Osteoblast (primary cell): ENCODE results near the gene LIN7B. TPM values are rescaled to one million over a fixed set of nuclear protein-coding genes. Genes with fewer than 3 reads are reported as not detected.

ENCODE experiments used
- DNase-seq: peaks from one replicate; pipeline ENCODE4 v3.0.0; 2011; ENCODE audit warnings: low spot score, mixed read lengths; ENCODE audit not compliant: insufficient read length; ENCODE audit errors: missing footprints
- H2AFZ ChIP-seq: 2 replicates; pipeline ENCODE4 v1.6.0; 2011; ENCODE audit warnings: mild to moderate bottlenecking, low read length
- H3K27ac ChIP-seq: 2 replicates; pipeline ENCODE4 v1.5.1; 2011; ENCODE audit warnings: mild to moderate bottlenecking, low read depth, low read length, moderate library complexity
- H3K27me3 ChIP-seq: 2 replicates; pipeline ENCODE4 v1.6.0; 2012; ENCODE audit warnings: mild to moderate bottlenecking, control low read depth, inconsistent platforms, low read length, moderate library complexity; ENCODE audit not compliant: insufficient read depth
- H3K36me3 ChIP-seq: 2 replicates; pipeline ENCODE4 v1.5.1; 2011; ENCODE audit warnings: mild to moderate bottlenecking, low read length, control low read depth, moderate library complexity; ENCODE audit not compliant: insufficient read depth
- H3K4me1 ChIP-seq: 2 replicates; pipeline ENCODE4 v1.5.1; 2011; ENCODE audit warnings: mild to moderate bottlenecking, low read length, control low read depth, moderate library complexity; ENCODE audit not compliant: insufficient read depth
- H3K4me2 ChIP-seq: 2 replicates; pipeline ENCODE4 v1.6.0; 2011; ENCODE audit warnings: mild to moderate bottlenecking, low read length; ENCODE audit not compliant: insufficient read depth
- H3K4me3 ChIP-seq: fragments of 200-600 bp; sonication (generic); 3 replicates; pipeline ENCODE4 v1.5.1; 2012; ENCODE audit warnings: mild to moderate bottlenecking, low read length, inconsistent platforms; ENCODE audit not compliant: insufficient read depth
- H3K79me2 ChIP-seq: 2 replicates; pipeline ENCODE4 v1.6.0; 2012; ENCODE audit warnings: mild to moderate bottlenecking, low read length, control low read depth, inconsistent platforms; ENCODE audit not compliant: insufficient read depth
- H3K9me3 ChIP-seq: 2 replicates; pipeline ENCODE4 v1.5.1; 2011; ENCODE audit warnings: low read depth, low read length, control low read depth
- H4K20me1 ChIP-seq: 2 replicates; pipeline ENCODE4 v1.6.0; 2012; ENCODE audit warnings: mild to moderate bottlenecking, low read length, control low read depth; ENCODE audit not compliant: insufficient read depth
- total RNA-seq: library from RNA; depleted of rRNA; stranded (reverse); fragments of >200 nt; gene quantifications from 2 replicates; pipeline ENCODE4 v1.2.3, GENCODE V29; 2012
- TF ChIP-seq, protein P1 (sequence below): IDR thresholded peaks from 2 replicates; pipeline ENCODE4 v1.5.1; 2011; ENCODE audit warnings: mild to moderate bottlenecking, low read depth, low read length, moderate library complexity; ENCODE audit errors: extremely low read depth

Gene LIN7B, protein sequence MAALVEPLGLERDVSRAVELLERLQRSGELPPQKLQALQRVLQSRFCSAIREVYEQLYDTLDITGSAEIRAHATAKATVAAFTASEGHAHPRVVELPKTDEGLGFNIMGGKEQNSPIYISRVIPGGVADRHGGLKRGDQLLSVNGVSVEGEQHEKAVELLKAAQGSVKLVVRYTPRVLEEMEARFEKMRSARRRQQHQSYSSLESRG
- total RNA-seq = 5.6 and 6.2 TPM in 2 replicates

DNA sequence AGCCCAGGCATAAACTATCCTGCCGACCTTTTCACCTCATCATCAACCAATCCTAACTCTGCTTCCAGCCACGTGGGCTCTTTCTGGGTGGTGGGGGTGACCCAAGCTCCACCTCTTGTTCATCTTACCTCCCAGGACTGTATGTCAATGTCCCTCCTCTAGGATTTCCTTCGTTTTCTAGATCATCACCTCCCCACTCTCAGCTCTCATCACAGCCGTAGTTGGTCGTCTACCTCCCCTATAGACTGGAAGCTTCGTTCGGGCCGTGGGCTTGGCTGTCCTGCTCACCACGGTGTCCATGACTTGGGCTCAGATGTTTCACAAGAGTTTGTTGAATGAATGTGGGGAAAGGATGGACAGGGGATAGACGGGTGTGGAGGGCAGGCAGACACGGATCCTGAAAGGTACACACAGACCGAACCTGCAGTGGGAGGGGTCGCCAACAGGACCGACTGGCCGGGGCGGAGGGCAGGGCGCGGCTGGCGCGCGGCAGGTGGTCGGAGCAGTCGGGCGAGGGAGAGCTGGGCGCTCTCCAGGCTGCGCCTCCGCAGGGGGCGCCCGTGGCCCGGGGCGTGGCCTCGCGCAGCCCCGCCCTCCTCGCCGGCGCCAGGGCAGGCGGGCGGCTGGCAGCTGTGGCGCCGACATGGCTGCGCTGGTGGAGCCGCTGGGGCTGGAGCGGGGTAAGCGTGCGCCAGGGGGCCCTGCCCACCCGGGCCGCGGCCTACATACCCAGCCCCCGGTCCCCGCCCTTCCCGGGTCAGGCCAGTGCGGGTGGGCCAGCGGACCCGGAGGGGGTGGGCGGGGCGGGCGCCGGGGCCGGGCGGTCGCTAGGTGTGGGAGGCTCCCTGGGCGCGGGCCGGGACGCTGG, at the start of gene LIN7B:
TSS of gene LIN7B (plus strand) at position 609 of the 868 bp plus-strand sequence. CDS start at position 644, 35 bp downstream.
- TF ChIP-seq, protein P1, sequence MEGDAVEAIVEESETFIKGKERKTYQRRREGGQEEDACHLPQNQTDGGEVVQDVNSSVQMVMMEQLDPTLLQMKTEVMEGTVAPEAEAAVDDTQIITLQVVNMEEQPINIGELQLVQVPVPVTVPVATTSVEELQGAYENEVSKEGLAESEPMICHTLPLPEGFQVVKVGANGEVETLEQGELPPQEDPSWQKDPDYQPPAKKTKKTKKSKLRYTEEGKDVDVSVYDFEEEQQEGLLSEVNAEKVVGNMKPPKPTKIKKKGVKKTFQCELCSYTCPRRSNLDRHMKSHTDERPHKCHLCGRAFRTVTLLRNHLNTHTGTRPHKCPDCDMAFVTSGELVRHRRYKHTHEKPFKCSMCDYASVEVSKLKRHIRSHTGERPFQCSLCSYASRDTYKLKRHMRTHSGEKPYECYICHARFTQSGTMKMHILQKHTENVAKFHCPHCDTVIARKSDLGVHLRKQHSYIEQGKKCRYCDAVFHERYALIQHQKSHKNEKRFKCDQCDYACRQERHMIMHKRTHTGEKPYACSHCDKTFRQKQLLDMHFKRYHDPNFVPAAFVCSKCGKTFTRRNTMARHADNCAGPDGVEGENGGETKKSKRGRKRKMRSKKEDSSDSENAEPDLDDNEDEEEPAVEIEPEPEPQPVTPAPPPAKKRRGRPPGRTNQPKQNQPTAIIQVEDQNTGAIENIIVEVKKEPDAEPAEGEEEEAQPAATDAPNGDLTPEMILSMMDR = peak; percentile 31
- H3K27ac ChIP-seq = no peak within 1 kb of the TSS
- no peaks in the 10 kb centered on the region for H3K9me3 ChIP-seq
- H3K4me1 ChIP-seq = peaks cover 24% of the 10 kb centered on the region
- peaks cover 11% of the 10 kb centered on the region for H4K20me1 ChIP-seq
- DNase-seq = peak; percentile 100
- H3K79me2 ChIP-seq = peaks cover 2% of the 10 kb centered on the region
- no peaks in the 10 kb centered on the region for H3K27me3 ChIP-seq
- H3K36me3 ChIP-seq = peaks cover 10% of the 10 kb centered on the region
- H3K4me3 ChIP-seq = peak within 1 kb of the TSS; percentile 82
- H2AFZ ChIP-seq = peak within 1 kb of the TSS; percentile 67
- peak within 1 kb of the TSS; percentile 90 for H3K4me2 ChIP-seq

DNA sequence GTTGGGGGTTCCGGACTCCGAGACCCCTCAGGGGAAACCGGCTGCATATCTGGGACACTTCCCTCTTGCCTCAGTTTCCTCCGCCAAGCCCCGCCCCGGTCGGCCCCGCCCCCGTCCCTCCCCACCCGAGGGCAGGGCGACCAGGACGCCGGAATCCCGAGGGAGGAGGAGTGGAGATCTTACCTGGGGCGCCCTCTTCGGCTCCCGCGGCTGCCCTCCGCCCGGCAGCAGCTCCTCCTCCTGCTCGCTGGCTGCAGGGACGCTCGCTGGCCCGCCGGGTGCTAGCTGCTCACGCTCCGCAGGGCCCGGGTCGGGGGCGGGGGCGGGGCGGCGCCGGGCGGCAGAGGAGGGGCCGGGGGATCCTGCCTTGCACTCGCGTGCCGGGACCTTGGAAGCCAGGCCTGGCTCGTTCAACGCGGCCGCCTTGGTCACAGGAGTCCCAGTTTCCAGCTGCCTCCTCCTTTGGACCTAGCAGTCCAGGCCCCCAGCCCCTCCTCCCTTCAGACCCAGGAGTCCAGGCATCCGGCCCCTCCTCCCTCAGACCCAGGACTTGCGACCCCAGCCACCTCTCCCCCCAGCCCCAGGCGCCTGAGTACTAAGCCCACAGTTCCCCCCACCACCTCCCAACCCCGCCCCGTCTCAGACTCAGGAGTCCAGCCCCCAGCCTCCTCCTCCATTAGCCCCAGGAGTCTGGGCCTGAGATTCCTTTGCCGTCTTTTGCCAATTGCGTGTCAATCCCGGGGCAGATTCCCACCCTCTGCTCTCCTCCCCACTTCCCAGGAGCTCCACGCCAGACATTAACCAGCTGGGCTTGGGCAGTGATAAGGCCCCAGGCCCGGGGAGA, 49.2 kb upstream of the LIN7B start, which contains the start of gene NTF4:
TSS of gene NTF4 (minus strand) at position 51 of the 844 bp plus-strand sequence. CDS start 2,821 bp downstream, outside the sequence.
- no peak within 1 kb of the TSS for H2AFZ ChIP-seq
- H4K20me1 ChIP-seq = peaks cover 3% of the 10 kb centered on the region
- TF ChIP-seq, protein P1 = no peak
- peak within 1 kb of the TSS; percentile 19 for H3K4me3 ChIP-seq
- H3K27ac ChIP-seq = no peak within 1 kb of the TSS
- no peaks in the 10 kb centered on the region for H3K36me3 ChIP-seq
- peak; percentile 94 for DNase-seq
- no peaks in the 10 kb centered on the region for H3K9me3 ChIP-seq
- H3K27me3 ChIP-seq = peaks cover 3% of the 10 kb centered on the region
- peak within 1 kb of the TSS; percentile 48 for H3K4me2 ChIP-seq
- H3K79me2 ChIP-seq = no peaks in the 10 kb centered on the region
- no peaks in the 10 kb centered on the region for H3K4me1 ChIP-seq

DNA sequence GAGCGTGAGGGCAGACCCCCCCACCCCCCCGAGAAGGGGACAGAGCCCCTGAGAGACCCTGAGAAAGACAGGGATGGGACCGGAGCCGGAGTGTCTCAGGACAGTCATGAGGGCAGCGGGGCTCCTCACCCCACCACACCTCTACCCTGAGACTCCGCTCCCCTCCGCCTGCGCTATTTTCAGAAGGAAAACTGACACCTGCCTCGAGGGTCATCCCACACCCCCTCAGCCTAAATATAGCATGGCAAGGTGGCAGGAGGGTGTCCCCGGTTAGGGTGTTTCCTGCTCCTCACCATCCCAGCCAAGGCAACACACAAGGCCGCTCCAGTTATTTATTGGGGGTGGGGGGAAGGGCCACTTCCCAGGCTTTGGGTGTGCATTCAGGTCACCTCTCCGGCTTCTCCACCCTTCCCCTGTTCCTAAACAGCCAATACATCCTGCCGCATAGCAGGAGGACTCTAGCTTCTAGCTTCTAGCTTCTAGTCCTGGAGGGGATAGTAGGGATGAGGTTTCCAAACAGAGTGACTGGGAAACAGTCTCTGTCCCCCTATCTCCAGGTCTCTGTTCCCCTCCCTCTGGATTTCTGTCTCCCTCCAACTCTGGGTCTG, 48.2 kb upstream of the LIN7B start:
- Histone ChIP-seq H2AFZ (no peak overlapping the region), H3K79me2 (no peaks in the 10 kb centered on the region), H3K4me2 (no peak overlapping the region), H3K4me3 (no peak overlapping the region), H3K9me3 (no peaks in the 10 kb centered on the region), H3K27ac (no peak overlapping the region), H3K36me3 (no peaks in the 10 kb centered on the region), H3K27me3 (peaks cover 5% of the 10 kb centered on the region), H3K4me1 (no peaks in the 10 kb centered on the region), H4K20me1 (no peaks in the 10 kb centered on the region)
- TF ChIP-seq, protein P1 = no peak
- peak; percentile 83 for DNase-seq
